Pancreas (tissue), 10 donors: ENCODE measurements around the gene CLRN1. TPM values are rescaled to one million over a fixed set of nuclear protein-coding genes. Genes with fewer than 3 reads are reported as not detected.

Source experiments
- ATAC-seq, 4 donors: fragments of 200-7000 bp; cut with Tn5 transposase; one replicate each; pipeline versions ENCODE4 v1.8.0 to v1.9.1; 2020; ENCODE audit warnings: mild to moderate bottlenecking in 4 of 4, moderate library complexity in 4 of 4
- DNase-seq, 6 donors: peaks; one replicate each; pipeline ENCODE4 v3.0.0-alpha.2; 2020
- FAIRE-seq: peaks from 2 replicates; lab custom pipeline; 2012; peaks lifted over from hg19 to GRCh38; lab: Jason Lieb, UNC
- H3K27ac ChIP-seq, 4 donors: fragments of 200-600 bp; sonication (generic); 1 replicate in 3 of 4; 2 replicates in 1 of 4; pipeline versions ENCODE4 v1.5.0 to v1.8.0; 2020
- H3K27me3 ChIP-seq, 4 donors: fragments of 200-600 bp; one replicate each; pipeline ENCODE4 v1.8.0; 2021
- H3K36me3 ChIP-seq, 3 donors: fragments of 200-600 bp; sonication (generic) in 1 of 3; one replicate each; pipeline versions ENCODE4 v1.5.0 to v1.8.0; 2020 to 2021
- H3K4me1 ChIP-seq, 3 donors: fragments of 200-600 bp; one replicate each; pipeline ENCODE4 v1.8.0; 2021
- H3K4me3 ChIP-seq, 4 donors: fragments of 200-600 bp; sonication (generic) in 2 of 4; one replicate each; pipeline versions ENCODE4 v1.5.0 to v1.8.0; 2020 to 2021
- H3K9me3 ChIP-seq, 4 donors: fragments of 200-600 bp; one replicate each; pipeline ENCODE4 v1.8.0; 2021
- WGBS, 2 donors: extraction: QIAGEN DNeasy Blood & Tissue Kit; methylation state at CpG; one replicate each; pipeline ENCODE4 v1.1.7; 2013; 5-methylcytosine and 5-hydroxymethylcytosine counted together
- intact Hi-C, 3 donors: fragments of 100-400 bp; cut with DNase I; formaldehyde crosslinking; loops; one replicate each; pipeline versions ENCODE4 v1.11.1 to v1.14.2; 2022
- polyA plus RNA-seq, 2 donors: library from polyadenylated mRNA; stranded (reverse); fragments of 200-250 nt; gene quantifications; one replicate each; pipeline ENCODE4 v1.2.3, GENCODE V29; 2013
- total RNA-seq, 6 donors: library from RNA; stranded (reverse); fragmentation: NEBNext Ultra II Directional in 4 of 6; extraction: Animal tissue kit (Norgen Biotek cat#: 25700) in 4 of 6; gene quantifications; one replicate each; pipeline versions ENCODE4 v1.2.1 to v1.2.4, GENCODE V29; 2021 to 2023
- TF ChIP-seq, protein P1 (sequence below), 4 donors: fragments of 200-600 bp; sonication (generic) in 3 of 4; IDR thresholded peaks; one replicate each; pipeline versions ENCODE4 v1.5.0 to v1.8.0; 2021; ENCODE audit warnings: antibody characterized with exemption in 4 of 4
- donor health status: healthy with polysubstance abuse.
- donor health status: DM: no; HTN: no; CAD: no; lungs with moderate emphysema.
- donor health status: DM: no; HTN: no; CAD: no.
- donor health status: control.
- donor health status: control.
- donor health status: Bipolar disorder and iron deficiency.
- donor health status: DM: yes; HTN: yes; CAD: no.
- donor health status: DM: no; HTN: no; CAD: no.
- donor health status: DM: no; HTN: no; CAD: no.
- donor health status: DM: yes; HTN: yes; CAD: no.

CLRN1 gene
- total and polyA plus RNA-seq, 8 donors: not detected

DNA sequence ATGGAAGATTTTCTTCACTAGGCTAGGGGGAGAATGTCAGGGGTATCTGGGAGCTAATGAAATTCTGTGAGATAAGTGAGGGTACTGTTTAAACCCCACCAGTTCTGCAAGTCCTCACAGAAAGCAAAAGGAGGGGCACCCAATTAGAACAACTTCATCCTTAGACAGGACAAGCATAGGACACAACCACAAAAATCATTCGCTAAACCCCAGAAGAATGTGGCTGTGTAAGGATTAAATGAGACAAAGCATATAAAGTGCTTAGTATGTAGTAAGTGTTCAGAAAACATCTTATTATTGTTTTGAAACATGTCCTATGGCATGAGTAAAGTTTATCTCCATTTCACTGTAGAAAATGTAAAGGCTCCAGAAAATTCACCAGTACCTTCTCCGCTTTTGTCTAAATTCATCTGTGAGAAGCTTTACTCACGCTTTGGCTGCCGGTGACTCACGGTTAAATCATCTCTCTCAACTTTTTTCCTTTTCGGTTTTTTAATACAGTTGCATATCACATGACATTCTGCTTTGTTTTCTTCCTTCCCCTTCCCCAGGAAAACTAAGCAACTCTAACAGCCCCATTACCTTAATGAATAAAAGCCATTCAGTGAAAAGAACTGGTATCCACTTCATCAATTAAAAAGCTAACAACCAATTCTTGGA, 1.7 kb downstream of the CLRN1 start:
- H3K4me1 ChIP-seq: no peaks in the 10 kb centered on the region
- no peaks in the 10 kb centered on the region for H3K27me3 ChIP-seq
- no peak overlapping the region for H3K4me3 ChIP-seq
- FAIRE-seq (no peak), ATAC-seq (no peak), DNase-seq (no peak)
- TF ChIP-seq, protein P1, sequence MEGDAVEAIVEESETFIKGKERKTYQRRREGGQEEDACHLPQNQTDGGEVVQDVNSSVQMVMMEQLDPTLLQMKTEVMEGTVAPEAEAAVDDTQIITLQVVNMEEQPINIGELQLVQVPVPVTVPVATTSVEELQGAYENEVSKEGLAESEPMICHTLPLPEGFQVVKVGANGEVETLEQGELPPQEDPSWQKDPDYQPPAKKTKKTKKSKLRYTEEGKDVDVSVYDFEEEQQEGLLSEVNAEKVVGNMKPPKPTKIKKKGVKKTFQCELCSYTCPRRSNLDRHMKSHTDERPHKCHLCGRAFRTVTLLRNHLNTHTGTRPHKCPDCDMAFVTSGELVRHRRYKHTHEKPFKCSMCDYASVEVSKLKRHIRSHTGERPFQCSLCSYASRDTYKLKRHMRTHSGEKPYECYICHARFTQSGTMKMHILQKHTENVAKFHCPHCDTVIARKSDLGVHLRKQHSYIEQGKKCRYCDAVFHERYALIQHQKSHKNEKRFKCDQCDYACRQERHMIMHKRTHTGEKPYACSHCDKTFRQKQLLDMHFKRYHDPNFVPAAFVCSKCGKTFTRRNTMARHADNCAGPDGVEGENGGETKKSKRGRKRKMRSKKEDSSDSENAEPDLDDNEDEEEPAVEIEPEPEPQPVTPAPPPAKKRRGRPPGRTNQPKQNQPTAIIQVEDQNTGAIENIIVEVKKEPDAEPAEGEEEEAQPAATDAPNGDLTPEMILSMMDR (IDR thresholded peaks at IDR 0.05): no peak
- no peak overlapping the region for H3K27ac ChIP-seq
- intact Hi-C loops: no loop called here
- H3K36me3 ChIP-seq: no peaks in the 10 kb centered on the region
- WGBS, 2 donors: 81 to 84% methylated on average over 6 of the region's 6 CpGs
- no peaks in the 10 kb centered on the region for H3K9me3 ChIP-seq

DNA sequence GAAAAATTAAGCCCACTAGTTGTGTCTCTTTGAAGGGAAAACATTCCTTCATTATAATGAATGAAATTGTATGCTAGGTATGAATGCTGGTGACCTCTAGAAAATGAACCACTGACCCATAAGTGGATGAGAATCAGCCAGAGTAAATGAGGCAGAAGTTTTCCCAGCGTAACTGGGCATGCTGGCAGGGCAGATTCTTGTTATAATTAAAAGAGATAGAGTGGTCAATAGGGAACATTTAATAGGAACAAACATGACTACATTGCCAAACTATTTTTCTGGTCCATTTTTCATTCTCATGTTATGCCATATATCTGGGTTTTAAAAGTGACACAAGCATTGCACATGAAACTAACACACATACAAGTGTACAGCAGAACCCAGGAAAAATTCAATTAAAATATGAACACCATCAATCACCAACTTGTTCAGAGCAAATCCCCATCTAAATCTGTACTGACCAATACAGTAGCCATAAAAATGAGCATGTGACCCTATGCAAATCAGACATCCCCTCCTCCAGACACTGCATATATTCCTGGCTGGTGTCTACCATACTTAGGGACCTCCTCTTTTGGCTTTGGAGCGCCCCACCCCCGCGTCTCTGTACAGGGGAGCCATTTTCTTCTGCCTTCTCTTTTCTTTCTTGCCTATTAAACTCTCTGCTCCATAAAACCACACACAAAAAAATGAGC, 4.0 kb downstream of the CLRN1 start:
- TF ChIP-seq, protein P1 (IDR thresholded peaks at IDR 0.05): no peak
- DNase-seq (no peak), ATAC-seq (no peak), FAIRE-seq (no peak)
- H3K36me3 ChIP-seq: no peaks in the 10 kb centered on the region
- H3K4me3 ChIP-seq: no peak overlapping the region
- intact Hi-C loops: no loop called here
- no peak overlapping the region for H3K27ac ChIP-seq
- no peaks in the 10 kb centered on the region for H3K4me1 ChIP-seq
- WGBS, 2 donors: 78 to 87% methylated on average over 4 of the region's 4 CpGs
- H3K27me3 ChIP-seq: no peaks in the 10 kb centered on the region
- H3K9me3 ChIP-seq: no peaks in the 10 kb centered on the region

DNA sequence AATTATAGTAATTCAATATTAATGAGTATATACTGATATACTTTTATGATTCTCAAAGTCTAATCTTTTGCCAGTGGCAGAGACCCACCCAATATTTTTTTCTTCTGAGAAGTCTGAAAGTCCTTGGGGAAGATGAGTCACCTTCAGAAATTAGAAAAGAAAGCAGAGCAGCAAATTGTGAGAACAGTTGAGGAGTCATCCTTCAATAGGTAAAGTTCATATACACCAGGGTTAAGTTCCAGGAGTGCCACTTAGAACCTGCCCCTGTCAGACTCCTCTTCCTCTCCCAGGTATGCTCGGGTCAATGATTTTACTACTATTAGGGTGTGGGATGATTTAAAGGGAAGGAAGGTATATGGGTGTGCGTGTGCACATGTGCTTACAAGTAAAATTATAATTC, 7.1 kb downstream of the CLRN1 start:
- intact Hi-C loops: no loop called here
- Histone ChIP-seq H3K4me1 (no peaks in the 10 kb centered on the region), H3K27ac (no peak overlapping the region), H3K4me3 (no peak overlapping the region), H3K9me3 (no peaks in the 10 kb centered on the region), H3K36me3 (no peaks in the 10 kb centered on the region), H3K27me3 (no peaks in the 10 kb centered on the region)
- 59 to 71% methylated on average over 2 of the region's 2 CpGs for WGBS, 2 donors
- FAIRE-seq: no peak
- no peak for ATAC-seq
- no peak for DNase-seq
- TF ChIP-seq, protein P1 (IDR thresholded peaks at IDR 0.05): no peak

DNA sequence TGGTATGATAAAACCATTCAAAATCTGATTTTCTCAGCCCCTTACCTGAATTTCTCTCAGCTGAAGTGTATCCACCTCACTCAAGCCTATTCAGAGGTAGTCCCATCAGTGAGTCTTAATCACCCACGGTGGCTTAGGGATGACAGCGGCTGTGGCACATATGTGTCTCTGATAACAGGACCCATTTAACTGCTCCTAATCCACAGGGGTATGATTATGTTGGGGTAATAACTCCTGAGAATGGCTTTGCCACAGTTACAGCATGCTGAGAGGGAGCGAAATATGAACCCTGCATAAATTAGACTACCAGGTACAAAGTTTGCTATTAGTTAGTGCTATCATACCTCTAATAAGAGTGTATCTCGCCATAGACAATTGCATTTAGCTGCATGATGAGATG, 10.6 kb downstream of the CLRN1 start:
- no peaks in the 10 kb centered on the region for H3K9me3 ChIP-seq
- no peak overlapping the region for H3K4me3 ChIP-seq
- intact Hi-C loops: no loop called here
- no peaks in the 10 kb centered on the region for H3K36me3 ChIP-seq
- ATAC-seq (no peak), DNase-seq (no peak), FAIRE-seq (no peak)
- no peaks in the 10 kb centered on the region for H3K27me3 ChIP-seq
- TF ChIP-seq, protein P1 (IDR thresholded peaks at IDR 0.05): no peak
- no peak overlapping the region for H3K27ac ChIP-seq
- H3K4me1 ChIP-seq: no peaks in the 10 kb centered on the region
- 82 to 85% methylated on average over 4 of the region's 4 CpGs for WGBS, 2 donors
